Stimulated activated CD4-positive, alpha-beta T cell treated with anti-CD3 and anti-CD28 coated beads, Interleukin-1b, Interleukin-23, amount 100 ng/mL, for 1 hour (primary cell): ENCODE results near the gene GPR37.

Source experiments
- DNase-seq, 2 donors: peaks; one replicate each; pipeline ENCODE4 v3.0.0-alpha.2; 2020; ENCODE audit warnings: low read depth in 2 of 2

The GPR37 gene, protein sequence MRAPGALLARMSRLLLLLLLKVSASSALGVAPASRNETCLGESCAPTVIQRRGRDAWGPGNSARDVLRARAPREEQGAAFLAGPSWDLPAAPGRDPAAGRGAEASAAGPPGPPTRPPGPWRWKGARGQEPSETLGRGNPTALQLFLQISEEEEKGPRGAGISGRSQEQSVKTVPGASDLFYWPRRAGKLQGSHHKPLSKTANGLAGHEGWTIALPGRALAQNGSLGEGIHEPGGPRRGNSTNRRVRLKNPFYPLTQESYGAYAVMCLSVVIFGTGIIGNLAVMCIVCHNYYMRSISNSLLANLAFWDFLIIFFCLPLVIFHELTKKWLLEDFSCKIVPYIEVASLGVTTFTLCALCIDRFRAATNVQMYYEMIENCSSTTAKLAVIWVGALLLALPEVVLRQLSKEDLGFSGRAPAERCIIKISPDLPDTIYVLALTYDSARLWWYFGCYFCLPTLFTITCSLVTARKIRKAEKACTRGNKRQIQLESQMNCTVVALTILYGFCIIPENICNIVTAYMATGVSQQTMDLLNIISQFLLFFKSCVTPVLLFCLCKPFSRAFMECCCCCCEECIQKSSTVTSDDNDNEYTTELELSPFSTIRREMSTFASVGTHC

DNA sequence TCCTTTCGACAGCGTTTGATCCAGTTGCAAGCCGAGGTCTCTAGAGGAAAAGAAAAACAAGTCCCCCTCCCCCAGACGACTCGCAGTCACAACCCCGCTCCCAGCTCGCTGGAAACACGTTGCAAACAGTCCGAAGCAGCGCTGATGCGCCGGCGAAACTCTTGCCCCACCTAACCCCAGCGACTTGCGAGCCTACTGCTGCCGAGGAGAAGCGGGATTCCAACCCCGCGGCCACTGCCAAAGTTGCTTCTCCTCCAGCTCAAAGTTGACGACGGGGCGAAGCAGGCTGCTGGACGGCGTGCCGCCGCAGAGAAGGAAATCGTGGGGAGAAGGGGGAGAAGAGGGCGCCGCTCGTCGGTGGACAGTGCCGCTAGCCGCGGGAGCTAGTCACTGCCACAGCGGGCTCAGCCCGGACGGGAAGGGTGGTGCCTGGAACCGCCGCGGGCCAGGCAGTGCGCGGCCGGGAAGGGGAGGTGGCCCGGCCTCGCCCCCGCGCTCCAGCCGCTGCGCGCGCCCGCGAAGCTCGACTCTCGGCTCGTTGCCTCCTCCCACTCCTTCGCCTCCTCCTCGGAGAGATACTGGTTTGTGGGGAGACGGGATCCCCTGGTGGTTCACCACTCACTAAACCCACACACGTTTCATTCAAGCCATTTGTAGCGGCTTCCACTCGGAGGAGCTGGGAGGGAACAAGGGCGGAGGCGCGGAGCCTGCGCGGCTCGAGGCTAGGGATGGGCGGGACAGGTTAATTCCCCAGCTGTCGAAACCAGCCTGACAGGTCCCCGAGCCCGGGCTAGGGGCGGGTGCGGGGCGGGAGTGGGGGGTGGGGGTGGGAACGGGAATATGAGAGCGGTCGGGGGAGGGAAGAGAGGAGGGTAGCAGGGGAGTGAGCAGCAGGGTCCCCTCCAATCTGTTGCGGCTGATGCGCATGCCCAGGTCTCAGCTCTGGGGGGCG is at the start of gene GPR37:
Gene GPR37, minus strand, starts transcription at position 392 of the 952 bp plus-strand sequence. CDS start 816 bp downstream, outside the sequence.
- no peak for DNase-seq

DNA sequence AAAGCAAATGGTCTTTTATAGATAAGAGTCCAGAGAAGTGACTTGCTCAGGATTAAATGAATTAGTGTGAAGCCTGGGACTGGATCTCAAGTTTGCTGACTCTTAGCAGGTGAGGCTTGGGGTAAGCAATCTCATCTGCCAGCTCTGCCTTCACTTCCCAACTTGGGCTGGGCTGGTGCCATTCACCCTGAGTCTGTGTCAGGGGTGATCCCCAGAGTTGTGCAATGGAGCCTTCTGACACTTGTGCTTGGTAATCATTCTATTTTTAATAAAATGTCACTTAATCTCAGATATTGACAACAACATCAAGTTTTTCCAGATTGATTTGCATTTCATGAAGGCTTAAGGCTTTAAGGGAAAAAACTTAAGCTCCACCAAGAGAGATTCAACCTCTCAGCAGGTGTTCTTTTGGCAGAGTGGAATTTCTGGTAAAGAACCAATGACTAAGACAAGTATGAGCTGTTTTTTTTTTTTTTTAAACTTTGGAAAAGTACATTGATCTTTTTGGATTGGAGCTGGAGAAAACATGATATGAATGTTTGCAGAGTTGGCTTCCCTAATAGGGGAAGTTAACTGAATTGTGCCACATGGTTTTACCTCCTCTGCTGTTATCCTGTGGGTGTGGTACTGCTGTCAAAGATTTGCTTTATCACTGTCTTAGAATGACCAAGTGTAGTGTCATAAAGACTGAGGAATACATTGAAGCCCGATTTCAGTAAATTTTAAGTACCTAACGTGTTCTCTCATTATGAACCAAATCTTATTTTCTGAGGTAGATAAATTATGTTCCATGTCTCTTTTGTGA is 48.6 kb upstream of the GPR37 start:
- no peak for DNase-seq

DNA sequence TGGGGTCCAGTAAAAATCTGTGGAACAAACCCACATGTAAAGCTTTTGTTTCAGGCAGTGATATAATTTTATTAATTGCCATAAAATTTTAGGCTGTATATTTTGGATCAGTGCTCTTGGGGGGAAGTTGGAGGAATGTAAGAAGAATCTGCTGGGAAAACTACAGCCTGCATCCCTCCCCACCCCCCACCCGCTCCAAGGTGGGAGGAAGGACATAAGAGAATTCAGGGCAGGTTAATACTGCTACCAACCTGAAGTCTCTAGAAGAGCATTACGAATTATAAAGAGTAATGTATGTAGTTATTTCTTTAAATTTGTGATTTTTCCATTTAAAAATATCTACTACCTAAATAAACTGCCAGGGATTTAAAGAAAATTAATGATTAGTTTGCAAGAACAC is 47.2 kb upstream of the GPR37 start:
- no peak for DNase-seq

DNA sequence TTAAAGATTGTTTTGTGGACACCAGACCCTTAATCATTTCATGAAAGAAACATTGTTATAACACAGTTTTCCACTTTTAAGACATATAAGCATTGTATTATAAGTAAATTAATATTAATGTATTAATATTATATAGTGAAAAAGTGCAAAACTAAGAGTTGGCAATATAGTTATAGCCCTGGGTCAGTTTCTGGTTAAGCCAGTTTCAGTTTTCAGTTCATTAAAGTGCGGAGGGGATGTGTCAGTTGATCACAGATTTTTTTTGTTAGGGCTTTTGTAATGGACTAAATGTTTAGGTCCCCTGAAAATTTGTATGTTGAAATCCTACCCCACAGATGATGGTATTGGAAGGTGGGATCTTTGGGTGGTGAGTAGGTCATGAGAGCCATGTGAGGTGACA is 45.7 kb upstream of the GPR37 start:
- no peak for DNase-seq

DNA sequence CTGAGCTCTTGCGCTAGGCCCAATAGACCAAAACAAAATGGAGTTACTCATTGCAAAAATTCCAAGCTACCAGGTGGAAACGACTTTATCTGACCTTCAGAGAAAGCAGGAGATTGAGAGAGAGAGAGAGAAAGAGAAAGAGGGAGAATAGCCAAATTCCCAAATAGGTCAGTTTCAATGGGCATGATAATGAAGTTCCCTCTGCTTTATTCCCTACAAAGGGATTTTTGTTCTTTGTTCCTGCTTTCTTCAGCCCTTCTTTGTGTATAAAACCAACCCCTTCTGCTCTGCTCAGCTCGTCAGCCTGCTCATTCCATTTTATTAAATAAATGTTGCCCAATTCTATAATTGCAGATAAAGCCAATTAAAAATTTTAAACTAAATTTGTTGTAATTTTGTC is 45.0 kb upstream of the GPR37 start:
- DNase-seq, result no peak

DNA sequence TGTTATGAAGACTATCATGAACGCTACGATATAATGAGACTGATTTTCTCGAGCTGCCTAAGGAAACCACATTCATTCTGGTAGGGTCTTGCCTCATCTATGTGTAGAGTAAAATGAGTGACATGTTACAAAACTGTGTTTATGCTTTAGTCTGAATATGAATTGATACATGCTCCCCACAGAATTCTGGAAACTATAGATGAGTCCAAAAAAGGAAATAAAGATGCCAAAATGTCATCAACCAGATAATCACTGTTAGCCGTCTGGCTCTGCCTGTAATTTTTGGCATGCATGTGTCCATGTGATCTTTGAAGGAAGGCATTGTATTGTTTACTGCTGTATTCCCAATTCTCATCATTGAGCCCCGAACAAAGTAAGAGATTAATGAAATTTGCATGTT is 42.6 kb upstream of the GPR37 start:
- no peak for DNase-seq

DNA sequence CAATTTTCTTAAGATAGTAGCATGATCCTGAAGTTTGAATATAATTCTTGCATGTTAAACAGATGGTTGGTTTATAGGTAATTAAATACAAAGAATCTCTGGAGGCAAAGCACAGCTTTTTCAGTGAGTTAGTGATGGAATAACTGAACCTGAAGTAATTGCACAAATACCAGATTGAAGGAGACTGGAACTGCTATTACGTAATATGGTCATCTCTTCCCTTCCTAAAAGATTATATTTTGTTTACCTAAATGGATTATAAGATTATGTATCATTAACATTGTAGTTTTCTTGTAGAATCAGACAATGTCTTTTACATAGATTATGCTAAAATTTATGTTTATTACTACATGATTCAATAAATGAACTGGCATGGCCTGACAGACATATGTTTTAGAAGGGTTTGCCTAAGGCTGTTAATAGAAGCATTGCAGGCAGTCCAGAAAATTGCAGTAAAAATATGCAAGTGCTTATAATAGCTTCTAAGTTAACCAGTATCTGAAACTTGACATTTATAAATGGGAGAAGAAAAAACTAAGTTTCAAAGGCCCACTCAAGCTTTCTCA is 35.8 kb upstream of the GPR37 start:
- DNase-seq, result no peak

DNA sequence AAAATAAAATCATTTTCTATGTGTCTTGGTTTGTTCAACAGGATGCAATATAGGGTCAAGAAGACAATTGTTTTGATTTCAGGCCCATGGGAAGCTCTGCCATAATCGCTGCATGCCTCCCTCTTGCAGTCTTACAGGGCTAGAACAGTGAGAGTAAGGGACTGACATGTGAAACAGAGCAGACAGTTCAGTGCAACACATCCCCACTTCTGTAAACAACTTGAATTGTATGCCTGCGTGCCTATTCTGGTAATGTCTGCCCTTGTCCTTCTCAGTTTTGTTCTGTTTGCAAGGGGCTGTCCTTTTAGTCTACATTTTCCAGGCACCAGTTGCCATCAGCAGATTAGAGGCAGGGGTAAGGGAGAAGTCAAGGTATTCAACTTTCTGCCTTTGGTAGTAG is 34.8 kb upstream of the GPR37 start:
- DNase-seq, result no peak

DNA sequence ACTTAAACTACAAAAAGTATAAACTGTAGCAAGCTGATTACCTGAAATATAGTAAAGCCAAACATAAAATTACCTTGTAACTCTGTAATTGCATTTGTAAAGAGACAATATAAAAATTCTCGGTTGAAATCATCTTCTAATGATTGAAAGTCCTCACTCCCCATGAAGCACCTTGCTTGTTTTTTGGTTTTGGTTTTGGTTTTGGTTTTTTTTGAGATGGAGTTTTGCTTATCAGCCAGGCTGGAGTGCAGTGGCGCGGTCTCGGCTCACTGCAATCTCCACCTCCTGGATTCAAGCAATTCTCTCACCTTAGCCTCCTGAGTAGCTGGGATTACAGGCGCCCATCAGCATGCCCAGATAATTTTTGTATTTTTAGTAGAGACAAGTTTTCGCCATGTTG is 33.9 kb upstream of the GPR37 start:
- no peak for DNase-seq

DNA sequence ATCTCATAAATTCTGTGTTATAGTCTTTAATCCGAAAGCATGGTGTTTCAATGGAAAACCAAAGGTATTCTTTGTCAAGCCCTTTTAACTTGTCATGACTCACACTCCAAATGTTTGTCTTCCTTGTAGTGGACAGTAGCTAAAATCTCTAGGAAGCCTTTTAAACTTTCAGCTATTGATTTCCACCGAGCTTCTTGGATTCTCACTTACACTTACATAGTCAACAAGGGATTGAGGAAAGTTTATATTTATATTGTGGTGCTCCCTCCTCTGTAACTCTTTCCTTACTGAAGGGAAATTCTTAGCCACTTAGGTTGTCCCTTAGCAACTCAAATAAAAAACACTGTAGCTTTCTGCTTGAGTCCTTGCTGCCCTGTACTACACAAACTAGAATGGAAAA is 31.2 kb upstream of the GPR37 start:
- no peak for DNase-seq

DNA sequence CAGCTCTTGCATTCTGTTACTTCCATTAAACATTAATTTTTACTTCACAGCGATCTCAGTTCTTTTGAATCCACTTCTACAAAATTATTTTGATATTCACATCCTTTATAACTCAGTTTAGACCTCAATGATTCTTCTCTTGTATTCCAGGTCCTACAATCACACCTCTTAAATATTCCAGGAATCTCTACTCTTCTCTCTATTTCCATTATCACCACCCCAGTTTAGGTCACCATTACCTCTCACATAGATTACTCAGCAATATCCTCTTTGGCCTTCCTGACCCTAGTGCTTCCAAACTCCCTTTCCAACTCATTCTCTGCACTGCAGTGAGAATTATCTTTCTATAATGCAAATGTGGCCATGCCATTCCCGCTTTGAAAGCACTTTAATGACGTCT is 27.1 kb upstream of the GPR37 start:
- DNase-seq, result no peak

DNA sequence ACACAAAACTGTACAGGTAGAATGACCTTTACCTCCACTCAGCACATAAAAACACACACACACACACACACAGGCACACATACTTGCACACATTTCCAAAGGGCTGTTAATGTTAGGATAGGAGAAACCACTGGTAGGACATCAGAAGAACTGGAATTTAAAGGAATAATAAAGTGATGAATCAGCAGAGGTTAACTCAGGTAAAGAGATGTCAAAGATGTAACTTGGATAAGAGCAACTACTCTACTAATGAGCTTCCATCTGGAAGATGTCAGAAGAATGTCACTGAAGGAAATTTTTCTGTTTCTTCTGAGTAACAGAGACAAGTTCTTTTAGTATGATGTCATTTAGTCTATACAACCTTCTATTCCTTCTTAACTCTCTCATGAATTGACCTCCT is 26.4 kb upstream of the GPR37 start:
- DNase-seq, result no peak

DNA sequence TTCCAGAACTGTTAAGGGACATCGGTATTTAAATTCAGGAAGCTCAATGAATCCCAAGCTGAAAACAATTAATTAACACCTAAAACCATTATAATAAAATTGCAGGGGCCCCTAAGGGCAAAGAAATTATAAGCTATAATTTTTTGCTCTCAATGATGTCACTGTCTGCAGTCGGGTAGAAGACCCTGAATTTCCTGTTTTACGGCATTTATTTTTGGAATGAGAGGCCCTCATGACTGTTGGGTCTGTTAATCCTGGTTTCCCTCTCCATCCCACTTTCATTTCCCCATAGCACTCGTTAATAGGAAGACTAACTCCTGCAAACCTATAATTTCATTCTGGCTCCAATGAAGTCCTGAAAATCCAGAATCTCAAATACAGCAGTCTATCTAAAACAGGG is 25.8 kb upstream of the GPR37 start:
- DNase-seq, result no peak

DNA sequence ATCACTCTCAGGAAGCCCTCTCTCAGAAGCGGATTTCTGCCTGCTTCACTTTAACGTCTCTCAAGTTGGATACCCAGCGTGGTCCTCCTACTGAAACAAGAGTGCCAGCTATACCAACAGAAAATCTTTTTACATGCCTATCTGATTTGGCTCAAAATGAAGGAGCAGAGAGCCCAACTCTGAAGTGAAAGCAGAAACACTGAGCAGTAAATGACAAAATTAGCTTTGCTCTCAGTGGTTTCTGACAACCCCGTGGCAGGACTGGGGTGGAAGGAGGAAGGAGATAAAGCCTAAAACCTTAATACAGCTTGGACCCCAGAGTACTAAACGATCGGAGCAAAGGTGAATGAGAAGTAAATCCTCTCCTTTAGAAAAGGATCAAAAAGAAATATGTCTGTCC is 25.1 kb upstream of the GPR37 start:
- no peak for DNase-seq

DNA sequence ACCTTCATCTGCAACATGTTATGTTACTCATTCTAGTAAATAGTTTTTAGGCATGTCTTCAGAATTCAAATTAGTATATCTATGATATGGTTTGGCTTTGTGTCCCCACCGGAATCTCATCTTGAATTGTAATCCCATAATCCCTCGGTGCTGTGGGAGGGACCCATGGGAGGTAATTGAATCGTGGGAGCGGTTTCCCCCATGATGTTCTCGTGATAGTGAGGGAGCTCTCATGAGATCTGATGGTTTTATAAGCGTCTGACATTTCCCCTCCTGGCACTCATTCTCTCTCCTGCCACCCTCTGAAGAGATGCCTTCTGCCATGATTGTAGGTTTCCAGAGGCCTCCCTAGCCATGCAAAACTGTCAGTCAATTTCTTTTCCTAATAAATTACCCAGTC is 20.4 kb upstream of the GPR37 start:
- DNase-seq, result no peak

DNA sequence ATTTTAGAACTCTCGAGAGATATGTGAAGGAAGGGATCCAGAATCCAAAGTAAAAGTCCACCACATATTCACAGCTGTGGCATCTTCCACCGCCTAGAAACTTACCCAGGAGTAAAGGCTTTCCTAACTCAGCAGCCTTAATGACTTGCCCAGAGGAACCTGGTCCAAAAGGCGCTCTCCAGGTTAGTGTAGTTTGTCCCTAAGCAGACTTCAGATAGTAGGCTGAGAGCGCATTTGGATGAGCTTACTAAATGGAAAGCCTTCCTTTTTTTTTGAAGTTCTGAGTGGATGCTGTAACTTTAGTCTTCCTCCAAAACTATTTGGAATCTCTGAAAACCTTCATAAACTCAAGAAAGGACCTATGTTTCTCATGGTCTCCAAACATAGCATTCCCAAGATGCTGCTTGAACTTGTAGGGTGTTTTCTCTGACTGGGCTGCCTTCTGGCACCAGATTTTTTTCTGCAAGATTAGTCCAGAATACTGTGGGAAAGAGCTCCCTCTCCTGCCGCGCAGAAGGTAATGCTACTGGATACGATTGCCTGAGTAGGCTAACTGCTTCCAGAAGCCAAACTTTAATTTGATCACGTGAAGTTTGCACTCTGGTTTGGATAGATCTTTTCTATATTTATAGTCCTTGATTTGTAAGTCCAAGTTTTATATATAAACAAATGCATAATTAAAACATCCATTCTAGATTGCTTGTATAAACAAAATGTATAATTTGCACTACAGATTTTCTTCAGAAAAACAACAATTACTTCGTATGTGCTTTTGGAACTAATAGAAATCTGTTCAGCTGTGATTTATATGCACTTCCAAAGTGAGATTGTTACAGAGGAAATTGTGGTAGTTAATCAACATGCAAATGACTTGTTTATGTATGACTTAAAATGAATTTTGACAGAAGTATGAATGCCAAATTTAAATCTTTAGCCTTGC is 19.6 kb upstream of the GPR37 start:
- DNase-seq, result no peak

DNA sequence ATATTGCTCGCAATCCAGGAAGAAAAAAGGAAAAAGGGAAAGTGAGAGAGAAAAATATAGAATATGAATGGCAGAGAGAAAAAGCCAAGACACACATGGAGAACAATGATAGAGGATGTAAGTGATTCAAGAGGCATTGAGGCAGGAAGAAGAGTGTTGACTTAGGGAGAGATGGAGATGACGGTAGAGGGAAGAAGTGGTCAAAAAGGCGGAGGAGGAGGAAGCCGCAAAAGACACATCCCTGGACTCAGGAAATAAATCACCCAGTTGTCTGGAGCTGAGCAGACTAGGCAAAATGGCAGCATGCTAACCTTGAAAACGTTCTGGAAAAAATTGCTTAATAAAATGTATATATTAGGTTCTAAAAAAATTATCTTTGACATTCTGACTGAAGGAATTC is 17.7 kb upstream of the GPR37 start:
- no peak for DNase-seq

DNA sequence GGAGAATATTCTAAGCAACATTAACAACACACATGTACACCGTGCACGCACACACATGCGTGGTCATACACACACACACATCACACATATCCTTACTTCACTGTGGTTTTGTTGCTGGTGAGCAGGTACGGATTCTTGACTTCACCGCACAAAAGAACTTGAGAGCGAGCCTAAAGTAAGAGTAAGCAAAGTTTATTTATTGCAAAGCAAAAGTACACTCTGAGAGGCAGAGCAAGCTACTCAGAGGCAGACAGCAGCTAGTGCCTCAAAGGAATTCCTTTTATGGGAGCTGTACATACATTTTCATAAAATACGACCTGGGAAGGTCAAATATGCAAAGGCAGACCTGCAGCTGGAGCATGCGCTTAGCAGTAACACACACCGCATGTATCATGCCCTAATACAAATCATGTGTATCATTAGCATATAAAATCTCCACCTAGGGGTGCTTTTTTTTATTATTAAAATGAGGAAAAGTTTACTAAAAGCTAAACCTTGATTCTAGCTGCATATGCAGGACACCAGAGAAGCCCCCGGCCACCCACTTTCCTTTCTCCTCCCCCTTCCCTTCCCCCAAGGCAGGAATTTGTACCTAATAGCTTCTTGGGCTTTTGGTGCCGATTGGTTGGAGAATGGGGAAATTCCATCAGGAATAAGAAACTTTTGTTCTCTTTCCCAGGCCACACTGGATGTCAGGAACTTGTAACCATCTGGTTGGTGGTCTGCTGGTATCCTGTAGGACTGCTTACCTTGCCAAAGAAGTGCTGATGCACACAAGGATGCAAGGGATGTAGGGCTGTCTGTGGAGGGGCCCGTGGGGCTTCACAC is 16.5 kb upstream of the GPR37 start:
- DNase-seq, result no peak

DNA sequence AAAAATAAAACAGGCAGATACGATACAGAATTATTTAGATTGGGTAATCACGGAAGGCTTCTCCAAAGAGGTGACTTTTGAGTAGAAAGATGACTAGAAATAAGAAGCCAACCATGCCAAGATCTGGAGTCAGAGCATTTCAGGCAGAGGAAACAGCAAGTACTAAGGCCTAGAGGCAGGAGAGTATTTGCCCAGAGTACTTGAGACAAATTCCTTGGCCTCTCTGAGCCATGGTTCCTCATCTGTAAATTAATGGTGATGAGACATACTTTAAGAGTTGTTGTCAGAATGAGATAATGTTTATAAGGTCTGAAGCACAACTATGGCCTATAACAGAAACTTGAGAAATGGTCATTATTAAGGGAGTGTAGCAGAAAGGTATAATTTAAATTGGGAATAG is 15.8 kb upstream of the GPR37 start:
- no peak for DNase-seq
